ENCODE measurements around the gene ADI1. TPM values are rescaled to one million over a fixed set of nuclear protein-coding genes. Genes with fewer than 3 reads are reported as not detected.

The ADI1 gene
- total RNA-seq, 2 experiments from 2014 or later = 19.2 to 22.1 TPM

- DNase-seq (ENCODE audit: low spot score) = no peak
- H3K79me2 ChIP-seq (ENCODE audit: insufficient read depth, low read depth, low read length) = no peaks in the 10 kb centered on the region
- CTCF ChIA-PET (ENCODE audit: unreplicated experiment) = no interaction called here
- no TSS peak for BruUV-seq (replicated peaks)
- H2AFZ ChIP-seq (ENCODE audit: low read length) = no peak overlapping the region
- no peak overlapping the region for H3K4me2 ChIP-seq (ENCODE audit: low read length)
- H3K4me1 ChIP-seq (ENCODE audit: insufficient read depth, low read length, poor library complexity, severe bottlenecking) = peaks cover 20% of the 10 kb centered on the region
- H4K20me1 ChIP-seq (ENCODE audit: insufficient read depth, low read length) = no peaks in the 10 kb centered on the region
- peaks cover 39% of the 10 kb centered on the region for H3K36me3 ChIP-seq (ENCODE audit: insufficient read depth, low read length)
- H3K9me2 ChIP-seq (ENCODE audit: insufficient read depth, low read length) = no peaks in the 10 kb centered on the region
- POLR2A ChIA-PET = interaction anchor here (1.0 kb wide), 1 partner anchor 10 kb away, joined by 3 read pairs; no protein-coding TSS in a partner anchor
- no peak overlapping the region for H3K27ac ChIP-seq (ENCODE audit: low read depth, low read length, poor library complexity, severe bottlenecking)
- peaks cover 17% of the 10 kb centered on the region for H3K9me3 ChIP-seq (ENCODE audit: low read length)
- no peak overlapping the region for H3K4me3 ChIP-seq (ENCODE audit: low read depth, low read length, poor library complexity, severe bottlenecking)
- intact Hi-C loops (cut with micrococcal nuclease; ENCODE audit: unreplicated experiment) = no loop called here
- TF ChIP-seq EZH2phosphoT487 (IDR thresholded peaks at IDR 0.05; ENCODE audit: borderline replicate concordance, low read depth, low read length) (no peak), CTCF (conservative IDR thresholded peaks at IDR 0.05; ENCODE audit: low read length) (no peak)
Measured at GRCh38 chr2:3534251-3534814, 15.0 kb upstream of the ADI1 start.

GRCh38 chr2:3533836-3534235 is 14.5 kb upstream of the ADI1 start:
- intact Hi-C loops (cut with micrococcal nuclease; ENCODE audit: unreplicated experiment) = no loop called here
- Histone ChIP-seq H3K27ac (ENCODE audit: low read depth, low read length, poor library complexity, severe bottlenecking) (no peak overlapping the region), H3K79me2 (ENCODE audit: insufficient read depth, low read depth, low read length) (no peaks in the 10 kb centered on the region), H3K9me2 (ENCODE audit: insufficient read depth, low read length) (no peaks in the 10 kb centered on the region), H3K4me3 (ENCODE audit: low read depth, low read length, poor library complexity, severe bottlenecking) (no peak overlapping the region), H3K4me1 (ENCODE audit: insufficient read depth, low read length, poor library complexity, severe bottlenecking) (peaks cover 20% of the 10 kb centered on the region), H2AFZ (ENCODE audit: low read length) (no peak overlapping the region), H3K9me3 (ENCODE audit: low read length) (peaks cover 17% of the 10 kb centered on the region), H3K36me3 (ENCODE audit: insufficient read depth, low read length) (peaks cover 34% of the 10 kb centered on the region), H4K20me1 (ENCODE audit: insufficient read depth, low read length) (no peaks in the 10 kb centered on the region), H3K4me2 (ENCODE audit: low read length) (no peak overlapping the region)
- ChIA-PET POLR2A (no interaction called here), CTCF (ENCODE audit: unreplicated experiment) (no interaction called here)
- TF ChIP-seq CTCF (conservative IDR thresholded peaks at IDR 0.05; ENCODE audit: low read length) (no peak), EZH2phosphoT487 (IDR thresholded peaks at IDR 0.05; ENCODE audit: borderline replicate concordance, low read depth, low read length) (no peak)
- DNase-seq (ENCODE audit: low spot score) = no peak
- BruUV-seq (replicated peaks) = no TSS peak

GRCh38 chr2:3532941-3533340 is 13.6 kb upstream of the ADI1 start:
- Histone ChIP-seq H4K20me1 (ENCODE audit: insufficient read depth, low read length) (no peaks in the 10 kb centered on the region), H3K4me2 (ENCODE audit: low read length) (no peak overlapping the region)
- CTCF ChIA-PET (ENCODE audit: unreplicated experiment) = interaction anchor here (0.5 kb wide), 1 partner anchor 24 kb away, joined by 12 read pairs; no protein-coding TSS in a partner anchor

More at GRCh38 chr2:3532941-3533340, 13.6 kb upstream of the ADI1 start:
- Histone ChIP-seq H3K79me2 (ENCODE audit: insufficient read depth, low read depth, low read length) (no peaks in the 10 kb centered on the region), H3K27ac (ENCODE audit: low read depth, low read length, poor library complexity, severe bottlenecking) (no peak overlapping the region), H3K4me1 (ENCODE audit: insufficient read depth, low read length, poor library complexity, severe bottlenecking) (peaks cover 20% of the 10 kb centered on the region), H3K9me2 (ENCODE audit: insufficient read depth, low read length) (no peaks in the 10 kb centered on the region), H3K36me3 (ENCODE audit: insufficient read depth, low read length) (peaks cover 32% of the 10 kb centered on the region), H3K4me3 (ENCODE audit: low read depth, low read length, poor library complexity, severe bottlenecking) (no peak overlapping the region), H2AFZ (ENCODE audit: low read length) (no peak overlapping the region), H3K9me3 (ENCODE audit: low read length) (peaks cover 17% of the 10 kb centered on the region)
- intact Hi-C loops (cut with micrococcal nuclease; ENCODE audit: unreplicated experiment) = no loop called here
- no TSS peak for BruUV-seq (replicated peaks)
- no peak for TF ChIP-seq EZH2phosphoT487 (IDR thresholded peaks at IDR 0.05; ENCODE audit: borderline replicate concordance, low read depth, low read length)
- TF ChIP-seq CTCF (conservative IDR thresholded peaks at IDR 0.05; ENCODE audit: low read length) = no peak
- no peak for DNase-seq (ENCODE audit: low spot score)
- POLR2A ChIA-PET = interaction anchor here (0.7 kb wide), 1 partner anchor 158 kb away, joined by 3 read pairs; no protein-coding TSS in a partner anchor
